ENCODE data around the gene FAM167B.

FAM167B gene

GRCh38 chr1:32228771-32229170 lies 18.3 kb upstream of the FAM167B start:
- TF ChIP-seq, protein P1, sequence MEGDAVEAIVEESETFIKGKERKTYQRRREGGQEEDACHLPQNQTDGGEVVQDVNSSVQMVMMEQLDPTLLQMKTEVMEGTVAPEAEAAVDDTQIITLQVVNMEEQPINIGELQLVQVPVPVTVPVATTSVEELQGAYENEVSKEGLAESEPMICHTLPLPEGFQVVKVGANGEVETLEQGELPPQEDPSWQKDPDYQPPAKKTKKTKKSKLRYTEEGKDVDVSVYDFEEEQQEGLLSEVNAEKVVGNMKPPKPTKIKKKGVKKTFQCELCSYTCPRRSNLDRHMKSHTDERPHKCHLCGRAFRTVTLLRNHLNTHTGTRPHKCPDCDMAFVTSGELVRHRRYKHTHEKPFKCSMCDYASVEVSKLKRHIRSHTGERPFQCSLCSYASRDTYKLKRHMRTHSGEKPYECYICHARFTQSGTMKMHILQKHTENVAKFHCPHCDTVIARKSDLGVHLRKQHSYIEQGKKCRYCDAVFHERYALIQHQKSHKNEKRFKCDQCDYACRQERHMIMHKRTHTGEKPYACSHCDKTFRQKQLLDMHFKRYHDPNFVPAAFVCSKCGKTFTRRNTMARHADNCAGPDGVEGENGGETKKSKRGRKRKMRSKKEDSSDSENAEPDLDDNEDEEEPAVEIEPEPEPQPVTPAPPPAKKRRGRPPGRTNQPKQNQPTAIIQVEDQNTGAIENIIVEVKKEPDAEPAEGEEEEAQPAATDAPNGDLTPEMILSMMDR (IDR thresholded peaks at IDR 0.05; ENCODE audit: low read depth, low read length, poor library complexity, severe bottlenecking) = no peak
- TF ChIP-seq EZH2phosphoT487 (IDR thresholded peaks at IDR 0.05; ENCODE audit: borderline replicate concordance, low read length) = no peak
- Histone ChIP-seq H4K20me1 (ENCODE audit: control insufficient read depth, insufficient read depth, low read depth, low read length) (no peaks in the 10 kb centered on the region), H3K27me3 (ENCODE audit: control insufficient read depth, low read length) (no peaks in the 10 kb centered on the region), H3K4me1 (ENCODE audit: control insufficient read depth, low read length) (peaks cover 4% of the 10 kb centered on the region), H3K9me3 (ENCODE audit: control insufficient read depth, insufficient read depth, low read length) (no peaks in the 10 kb centered on the region), H3F3A (ENCODE audit: control insufficient read depth, insufficient read depth) (peaks cover 11% of the 10 kb centered on the region), H3K79me2 (ENCODE audit: control insufficient read depth, low read length) (peaks cover 11% of the 10 kb centered on the region), H3K9me2 (replicated peaks; ENCODE audit: control insufficient read depth, low read length) (no peaks in the 10 kb centered on the region), H3K36me3 (ENCODE audit: control insufficient read depth, low read length) (peaks cover 73% of the 10 kb centered on the region), H3K4me3 (ENCODE audit: low read length) (no peak overlapping the region), H3K27ac (ENCODE audit: low read depth, low read length) (no peak overlapping the region), H3K4me2 (ENCODE audit: low read length) (no peak overlapping the region)

DNA sequence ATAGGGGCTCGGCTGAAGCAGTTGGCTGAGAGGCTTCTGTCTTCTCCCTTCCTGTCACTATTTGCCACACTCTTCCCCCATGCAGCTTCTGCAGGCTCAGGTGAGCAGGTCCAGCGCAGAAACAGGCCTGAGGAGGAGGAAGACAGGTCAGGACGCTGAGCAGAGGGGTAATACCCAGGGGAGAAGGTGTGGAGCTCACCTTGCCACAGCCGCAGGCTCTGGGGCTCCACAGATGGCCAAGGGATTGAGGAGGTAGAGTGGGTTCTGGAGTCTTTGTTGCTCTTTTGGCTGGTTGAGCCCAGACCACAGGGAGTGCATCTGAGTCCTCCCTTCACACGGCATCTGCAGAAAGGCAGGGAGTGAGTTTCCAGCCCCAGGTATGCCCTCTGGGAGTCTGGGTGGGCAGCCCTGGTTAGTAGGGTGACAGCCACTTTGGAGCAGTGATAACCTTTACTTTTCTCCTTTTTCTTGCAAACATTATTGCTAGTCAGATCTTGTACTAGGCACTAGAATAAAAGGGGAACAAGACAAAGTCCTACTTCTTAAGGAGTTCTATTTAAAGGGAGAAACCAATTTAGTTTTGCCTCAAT lies 15.1 kb upstream of the FAM167B start:
- H3K27ac ChIP-seq (ENCODE audit: low read depth, low read length) = no peak overlapping the region
- H3K9me3 ChIP-seq (ENCODE audit: control insufficient read depth, insufficient read depth, low read length) = no peaks in the 10 kb centered on the region
- H3F3A ChIP-seq (ENCODE audit: control insufficient read depth, insufficient read depth) = peaks cover 14% of the 10 kb centered on the region
- H3K79me2 ChIP-seq (ENCODE audit: control insufficient read depth, low read length) = no peaks in the 10 kb centered on the region; the same call in 1 of the 2 replicates
- H3K36me3 ChIP-seq (ENCODE audit: control insufficient read depth, low read length) = peaks cover 62% of the 10 kb centered on the region
- no peak overlapping the region for H3K4me3 ChIP-seq (ENCODE audit: low read length)
- TF ChIP-seq, protein P1 (IDR thresholded peaks at IDR 0.05; ENCODE audit: low read depth, low read length, poor library complexity, severe bottlenecking) = no peak
- TF ChIP-seq EZH2phosphoT487 (IDR thresholded peaks at IDR 0.05; ENCODE audit: borderline replicate concordance, low read length) = no peak
- no peaks in the 10 kb centered on the region for H4K20me1 ChIP-seq (ENCODE audit: control insufficient read depth, insufficient read depth, low read depth, low read length)
- H3K9me2 ChIP-seq (replicated peaks; ENCODE audit: control insufficient read depth, low read length) = no peaks in the 10 kb centered on the region
- H3K4me2 ChIP-seq (ENCODE audit: low read length) = no peak overlapping the region
- no peaks in the 10 kb centered on the region for H3K4me1 ChIP-seq (ENCODE audit: control insufficient read depth, low read length)
- no peaks in the 10 kb centered on the region for H3K27me3 ChIP-seq (ENCODE audit: control insufficient read depth, low read length)

DNA sequence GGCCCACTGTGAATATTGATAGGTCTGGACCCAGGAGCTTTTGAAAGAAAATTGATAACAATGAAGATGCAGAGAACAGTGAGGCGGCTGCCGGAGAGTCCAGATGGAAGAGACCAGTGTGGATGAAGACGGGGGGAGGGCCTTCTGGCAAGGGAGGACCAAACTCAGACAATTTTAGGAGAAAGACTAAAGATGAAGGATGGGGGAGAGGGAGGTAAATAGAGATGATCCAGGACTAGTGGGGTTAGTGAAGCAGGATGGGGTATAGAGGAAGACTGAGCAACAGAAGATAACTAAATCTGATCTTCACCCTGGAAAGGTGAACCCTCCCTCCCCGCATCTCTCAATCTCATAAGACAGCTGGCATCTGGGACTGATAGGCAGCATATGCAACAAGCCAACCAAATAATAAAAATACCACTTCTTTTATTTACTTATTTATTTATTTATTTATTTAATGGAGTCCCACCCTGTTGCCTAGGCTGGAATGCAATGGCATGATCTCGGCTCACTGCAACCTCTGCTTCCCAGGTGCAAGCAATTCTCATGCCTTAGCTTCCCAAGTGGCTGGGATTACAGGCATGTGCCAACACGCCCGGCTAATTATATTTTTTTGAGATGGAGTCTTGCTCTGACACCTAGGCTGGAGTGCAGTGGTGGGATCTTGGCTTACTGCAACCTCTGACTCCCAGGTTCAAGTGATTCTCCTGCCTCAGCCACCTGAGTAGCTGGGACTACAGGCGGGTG lies 14.3 kb upstream of the FAM167B start:
- no peaks in the 10 kb centered on the region for H3K9me2 ChIP-seq (replicated peaks; ENCODE audit: control insufficient read depth, low read length)
- no peaks in the 10 kb centered on the region for H3K27me3 ChIP-seq (ENCODE audit: control insufficient read depth, low read length)
- no peaks in the 10 kb centered on the region for H3K4me1 ChIP-seq (ENCODE audit: control insufficient read depth, low read length)
- no peak for TF ChIP-seq EZH2phosphoT487 (IDR thresholded peaks at IDR 0.05; ENCODE audit: borderline replicate concordance, low read length)
- TF ChIP-seq, protein P1 (IDR thresholded peaks at IDR 0.05; ENCODE audit: low read depth, low read length, poor library complexity, severe bottlenecking) = no peak
- H3K4me2 ChIP-seq (ENCODE audit: low read length) = no peak overlapping the region
- peaks cover 57% of the 10 kb centered on the region for H3K36me3 ChIP-seq (ENCODE audit: control insufficient read depth, low read length)
- H3K27ac ChIP-seq (ENCODE audit: low read depth, low read length) = no peak overlapping the region
- no peaks in the 10 kb centered on the region for H4K20me1 ChIP-seq (ENCODE audit: control insufficient read depth, insufficient read depth, low read depth, low read length)
- H3K4me3 ChIP-seq (ENCODE audit: low read length) = no peak overlapping the region
- H3F3A ChIP-seq (ENCODE audit: control insufficient read depth, insufficient read depth) = peaks cover 14% of the 10 kb centered on the region
- no peaks in the 10 kb centered on the region for H3K9me3 ChIP-seq (ENCODE audit: control insufficient read depth, insufficient read depth, low read length)
- no peaks in the 10 kb centered on the region for H3K79me2 ChIP-seq (ENCODE audit: control insufficient read depth, low read length)

All from DOHH2 (cell line).